Activated CD8-positive, alpha-beta memory T cell treated with anti-CD3 and anti-CD28 coated beads for 36 hours (primary cell): Measurements from ENCODE around the gene ZMYND15. TPM values are rescaled to one million over a fixed set of nuclear protein-coding genes. Genes with fewer than 3 reads are reported as not detected.

ENCODE experiments used
- CTCF ChIA-PET: fragments of 350-600 bp; sonication (Branson Sonifier 250); formaldehyde crosslinking; loops from one replicate; lab custom pipeline; 2021; ENCODE audit warnings: antibody characterized with exemption; lab: Charles Lee
- POLR2A ChIA-PET: fragments of 350-600 bp; sonication (Branson Sonifier 250); formaldehyde crosslinking; loops from one replicate; lab custom pipeline; 2021; ENCODE audit warnings: antibody characterized with exemption; lab: Charles Lee
- total RNA-seq, 2 experiments: library from RNA; stranded (reverse); gene quantifications; one replicate each; pipeline ENCODE4 v1.2.3, GENCODE V29; 2021

ZMYND15 gene
- total RNA-seq, 2 experiments from 2014 or later = not detected

GRCh38 chr17:4712526-4712925 is 27.1 kb upstream of the ZMYND15 start:
- ChIA-PET POLR2A (no interaction called here), CTCF (interaction anchor here (1.4 to 1.5 kb wide), 2 partner anchors 10 to 77 kb away, joined by 5 read pairs; no protein-coding TSS in a partner anchor)

- ChIA-PET POLR2A (interaction anchor here (0.9 to 1.3 kb wide), 4 partner anchors 9 to 185 kb away, joined by 3 to 4 read pairs (median 3); partner anchors contain the start of genes C17orf107 and PELP1), CTCF (interaction anchor here (1.3 kb wide), 1 partner anchor 118 kb away, joined by 3 read pairs; the partner anchor contains the start of gene MINK1)
Observed at GRCh38 chr17:4714340-4715062, 25.1 kb upstream of the ZMYND15 start.

DNA sequence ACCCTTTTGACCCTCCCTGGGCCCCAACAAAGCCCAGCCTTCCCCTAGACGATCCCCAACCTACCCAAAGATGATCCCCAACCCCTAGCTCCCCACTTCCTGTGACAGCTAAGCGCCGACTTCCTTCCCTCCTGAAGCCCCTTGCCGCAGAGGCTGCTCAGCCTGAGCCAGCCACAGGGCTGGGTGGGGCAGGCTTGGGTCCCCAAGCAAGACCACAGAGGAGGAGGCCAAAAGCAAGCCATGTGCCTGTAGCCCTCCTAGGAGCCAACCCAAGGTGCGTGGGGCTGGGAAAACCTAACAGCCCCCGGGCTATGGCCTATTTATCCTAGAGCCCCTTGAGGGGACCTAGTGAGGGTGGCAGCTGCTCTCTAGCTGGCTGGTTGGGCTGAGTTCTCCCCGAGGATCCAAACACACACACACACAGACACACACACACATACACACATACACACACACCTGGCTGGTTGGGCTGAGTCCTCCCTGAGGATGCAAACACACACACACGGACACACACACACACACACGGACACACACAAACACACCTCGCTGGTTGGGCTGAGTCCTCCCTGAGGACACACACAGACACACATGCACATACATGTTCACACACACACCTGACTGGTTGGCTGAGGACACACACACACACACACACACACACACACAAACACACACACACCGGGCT is 24.4 kb upstream of the ZMYND15 start:
- ChIA-PET POLR2A (interaction anchor here (0.9 to 1.3 kb wide), 3 partner anchors 16 to 184 kb away, joined by 3 read pairs; partner anchors contain the start of gene C17orf107), CTCF (interaction anchor here (1.0 to 1.3 kb wide), 2 partner anchors 14 to 118 kb away, joined by 3 to 4 read pairs; partner anchors contain the start of gene MINK1)

DNA sequence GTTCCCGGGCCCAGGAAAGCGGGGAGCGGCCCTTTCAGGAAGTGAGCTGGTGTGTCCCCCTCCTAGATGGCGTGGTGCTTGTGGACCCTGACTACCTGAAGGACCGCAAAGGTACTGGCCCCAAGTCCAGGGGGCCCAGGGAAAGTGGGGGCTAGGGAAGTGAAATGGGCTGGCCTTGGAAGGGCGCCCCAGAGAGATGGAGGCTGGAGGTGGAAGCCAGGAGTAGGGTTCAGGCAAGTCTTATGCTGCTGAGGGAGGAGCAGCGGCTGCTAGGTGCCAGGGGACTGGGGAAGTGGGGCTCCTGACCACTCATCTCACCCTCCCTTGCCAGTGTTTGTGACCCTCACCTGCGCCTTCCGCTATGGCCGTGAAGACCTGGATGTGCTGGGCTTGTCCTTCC is 23.6 kb upstream of the ZMYND15 start:
- ChIA-PET POLR2A (interaction anchor here (0.6 to 1.3 kb wide), 3 partner anchors 15 to 123 kb away, joined by 3 read pairs; no protein-coding TSS in a partner anchor), CTCF (interaction anchor here (1.0 to 1.3 kb wide), 2 partner anchors 13 to 117 kb away, joined by 3 to 4 read pairs; partner anchors contain the start of gene MINK1)

- POLR2A ChIA-PET = no interaction called here
- CTCF ChIA-PET = no interaction called here
Observed at GRCh38 chr17:4717791-4718190, 21.8 kb upstream of the ZMYND15 start.

- POLR2A ChIA-PET = no interaction called here
- CTCF ChIA-PET = no interaction called here
Observed at GRCh38 chr17:4718276-4718675, 21.4 kb upstream of the ZMYND15 start.

DNA sequence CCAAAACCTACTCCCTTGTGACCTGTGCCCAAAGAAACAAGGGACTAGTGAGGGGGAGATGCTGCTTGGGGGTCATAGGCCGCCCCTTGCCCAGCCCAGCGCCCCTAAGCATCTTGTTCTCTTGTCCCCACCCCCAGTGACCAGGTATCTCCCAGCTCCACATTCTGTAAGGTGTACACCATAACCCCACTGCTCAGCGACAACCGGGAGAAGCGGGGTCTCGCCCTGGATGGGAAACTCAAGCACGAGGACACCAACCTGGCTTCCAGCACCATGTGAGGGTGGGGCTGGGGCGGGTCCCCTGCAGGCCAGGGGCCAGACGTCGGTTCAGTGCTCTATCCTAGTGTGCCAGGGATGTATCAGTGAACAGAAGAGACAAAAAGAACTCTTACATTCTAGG is 20.5 kb upstream of the ZMYND15 start:
- ChIA-PET POLR2A (no interaction called here), CTCF (no interaction called here)

- CTCF ChIA-PET = no interaction called here
- POLR2A ChIA-PET = no interaction called here
Observed at GRCh38 chr17:4719684-4720221, 19.9 kb upstream of the ZMYND15 start.

GRCh38 chr17:4720787-4721186 is 18.8 kb upstream of the ZMYND15 start:
- CTCF ChIA-PET = interaction anchor here (0.6 to 1.0 kb wide), 2 partner anchors 11 to 69 kb away, joined by 3 read pairs; no protein-coding TSS in a partner anchor
- POLR2A ChIA-PET = interaction anchor here (0.9 kb wide), 1 partner anchor 9 kb away, joined by 4 read pairs; no protein-coding TSS in a partner anchor

DNA sequence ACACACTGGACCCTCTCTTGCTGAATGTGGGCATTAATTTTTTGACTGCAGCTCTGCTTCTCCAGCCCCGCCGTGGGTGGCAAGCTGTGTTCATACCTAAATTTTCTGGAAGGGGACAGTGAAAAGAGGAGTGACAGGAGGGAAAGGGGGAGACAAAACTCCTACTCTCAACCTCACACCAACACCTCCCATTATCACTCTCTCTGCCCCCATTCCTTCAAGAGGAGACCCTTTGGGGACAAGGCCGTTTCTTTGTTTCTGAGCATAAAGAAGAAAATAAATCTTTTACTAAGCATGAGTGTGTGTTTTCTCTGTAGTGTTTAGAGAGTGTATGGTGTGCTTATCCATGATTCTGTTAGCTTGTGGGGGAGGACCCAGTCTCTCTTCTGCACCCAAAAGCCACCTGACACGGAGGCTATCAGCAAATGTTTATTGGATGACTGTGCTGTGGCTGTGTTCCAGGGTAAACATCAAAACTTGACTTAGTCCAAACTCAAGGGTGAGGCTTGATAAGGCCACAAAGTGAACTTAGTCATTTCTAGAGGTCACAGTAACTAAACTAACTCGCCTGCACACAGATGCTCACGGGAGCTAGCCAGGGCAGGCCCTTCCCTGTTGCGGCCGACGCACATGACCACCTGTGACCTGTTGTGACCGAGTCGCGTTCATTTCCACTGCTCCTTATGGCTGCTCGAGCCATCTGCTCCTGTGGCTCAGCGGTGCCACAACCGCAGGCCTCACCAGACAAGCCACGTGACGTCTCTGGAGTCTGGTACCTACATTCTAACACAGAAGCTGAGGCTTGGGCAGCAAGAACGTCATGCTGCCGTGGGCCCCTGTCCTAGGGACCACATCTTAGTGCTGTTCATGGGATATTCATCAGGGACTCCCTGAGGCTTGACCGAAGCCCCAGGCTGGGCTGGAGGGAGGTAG is 18.2 kb upstream of the ZMYND15 start:
- ChIA-PET CTCF (interaction anchor here (0.6 to 1.4 kb wide), 4 partner anchors 10 to 69 kb away, joined by 3 read pairs; partner anchors contain the start of gene GLTPD2), POLR2A (interaction anchor here (0.9 kb wide), 1 partner anchor 10 kb away, joined by 4 read pairs; no protein-coding TSS in a partner anchor)

GRCh38 chr17:4722678-4723240 is 16.9 kb upstream of the ZMYND15 start:
- ChIA-PET POLR2A (no interaction called here), CTCF (interaction anchor here (1.2 to 1.4 kb wide), 3 partner anchors 9 to 66 kb away, joined by 3 read pairs; partner anchors contain the start of gene GLTPD2)

GRCh38 chr17:4724650-4725049 is 15.0 kb upstream of the ZMYND15 start:
- ChIA-PET POLR2A (no interaction called here), CTCF (interaction anchor here (0.6 to 0.7 kb wide), 2 partner anchors 23 to 67 kb away, joined by 3 read pairs; no protein-coding TSS in a partner anchor)

DNA sequence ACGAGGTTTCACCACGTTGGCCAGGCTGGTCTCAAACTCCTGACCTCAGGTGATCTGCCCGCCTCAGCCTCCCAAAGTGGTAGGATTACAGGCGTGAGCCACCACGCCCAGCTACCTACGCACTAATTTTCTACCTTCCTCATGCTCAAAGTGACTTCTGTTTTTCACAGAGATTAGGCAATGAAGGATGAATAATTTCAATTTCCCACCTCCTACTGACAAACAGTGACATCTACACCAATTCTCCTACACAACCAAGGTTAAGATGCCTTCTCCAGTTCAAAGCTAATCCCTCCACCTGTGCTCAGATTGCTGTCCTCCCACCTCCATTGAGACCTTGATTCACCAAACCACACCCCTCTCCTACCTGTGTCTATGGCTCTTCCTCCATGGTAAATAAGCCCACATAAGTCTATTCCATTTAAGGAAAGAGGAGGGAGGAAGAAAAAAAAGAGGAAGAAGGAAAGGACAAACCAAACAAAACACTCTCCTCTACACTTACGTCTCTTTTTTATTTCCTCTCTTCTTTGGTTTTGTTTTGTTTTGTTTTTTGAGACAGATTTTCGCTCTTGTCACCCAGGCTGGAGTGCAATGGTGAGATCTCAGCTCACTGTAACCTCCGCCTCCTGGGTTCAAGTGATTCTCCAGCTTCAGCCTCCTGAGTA is 13.9 kb upstream of the ZMYND15 start:
- ChIA-PET CTCF (interaction anchor here (1.2 kb wide), 1 partner anchor 16 kb away, joined by 3 read pairs; the partner anchor contains the start of gene ARRB2), POLR2A (no interaction called here)

DNA sequence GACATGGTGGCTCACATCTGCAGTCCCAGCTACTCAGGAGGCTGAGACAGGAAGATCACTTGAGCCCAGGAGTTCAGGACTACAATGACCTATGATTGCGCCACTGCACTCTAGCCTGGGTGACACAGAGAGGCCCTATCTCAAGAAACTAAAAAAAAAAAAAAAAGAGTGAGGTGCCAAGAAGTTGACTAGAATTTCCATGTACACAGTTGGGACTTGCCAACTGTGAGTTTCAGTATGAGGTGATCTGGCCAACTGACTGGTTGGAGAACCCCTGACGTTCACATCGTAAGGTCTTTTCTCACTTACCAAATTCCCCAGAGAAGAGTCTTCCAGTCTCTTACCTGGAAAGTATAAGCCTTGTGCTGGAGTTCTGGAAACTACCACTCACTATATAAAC is 11.5 kb upstream of the ZMYND15 start:
- CTCF ChIA-PET = interaction anchor here (0.7 to 1.1 kb wide), 2 partner anchors 62 to 156 kb away, joined by 3 read pairs; no protein-coding TSS in a partner anchor
- POLR2A ChIA-PET = no interaction called here

- ChIA-PET POLR2A (no interaction called here), CTCF (interaction anchor here (1.3 to 2.4 kb wide), 2 partner anchors 11 to 57 kb away, joined by 3 to 11 read pairs; no protein-coding TSS in a partner anchor)
Observed at GRCh38 chr17:4733073-4733531, 6.5 kb upstream of the ZMYND15 start.

DNA sequence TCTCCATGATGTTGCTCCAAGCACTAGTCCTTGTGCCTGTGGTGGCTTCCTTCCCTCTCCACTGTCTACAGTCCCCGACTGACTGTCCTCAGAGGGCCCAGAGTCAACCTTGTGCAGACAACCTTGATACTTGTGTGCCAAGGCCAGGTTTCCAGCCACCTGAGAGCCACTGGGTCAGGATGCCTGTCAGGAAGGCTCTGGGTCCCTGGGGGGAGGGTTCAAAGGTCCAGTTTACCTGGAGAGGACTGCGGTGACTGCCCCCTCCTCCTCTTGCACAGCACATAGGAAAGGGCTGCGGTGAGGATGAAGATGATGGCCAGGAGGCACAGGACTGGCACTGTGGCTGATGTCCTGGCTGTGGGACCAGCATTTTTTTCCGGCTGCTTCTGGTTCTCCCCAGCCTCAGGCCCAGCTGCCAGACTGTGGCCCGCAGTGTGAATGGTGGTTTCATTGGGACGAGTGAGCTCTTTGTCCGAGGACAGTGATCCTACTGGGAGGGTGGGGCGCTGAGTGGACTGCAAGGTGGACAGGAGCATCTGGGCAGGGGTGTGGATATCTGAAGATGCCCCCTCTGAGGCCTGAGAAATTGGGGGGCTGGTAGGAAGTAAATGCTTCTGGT is 4.7 kb upstream of the ZMYND15 start:
- ChIA-PET CTCF (interaction anchor here (1.2 kb wide), 1 partner anchor 27 kb away, joined by 3 read pairs; no protein-coding TSS in a partner anchor), POLR2A (no interaction called here)
